Measurements from ENCODE around the gene DBNDD1.
A peak's percentile ranks its signal among the peaks of the same experiment; 100 is the strongest.
"Not testable (repeated sequence)": the region's sequence is repeated elsewhere in the genome, so short reads cannot be mapped to it uniquely, and the experiment has no call there.

DBNDD1 gene

GRCh38 chr16:89986600-89986999 is 32.7 kb downstream of the DBNDD1 start:
- no peak for DNase-seq

- no peak for DNase-seq
Observed at GRCh38 chr16:89985219-89985618, 34.0 kb downstream of the DBNDD1 start.

GRCh38 chr16:89984216-89984615 is 35.0 kb downstream of the DBNDD1 start:
- no peak for DNase-seq

GRCh38 chr16:89983536-89983935 is 35.7 kb downstream of the DBNDD1 start:
- DNase-seq: no peak

- no peak for DNase-seq
Observed at GRCh38 chr16:89982318-89982717, 36.9 kb downstream of the DBNDD1 start.

GRCh38 chr16:89981414-89981813 is 37.8 kb downstream of the DBNDD1 start:
- DNase-seq: no peak

- no peak for DNase-seq
Observed at GRCh38 chr16:89974870-89975269, 44.4 kb downstream of the DBNDD1 start.

GRCh38 chr16:89973654-89974335 is 45.5 kb downstream of the DBNDD1 start:
- no peak for DNase-seq

GRCh38 chr16:89973235-89973634 is 46.0 kb downstream of the DBNDD1 start:
- no peak for DNase-seq

- peak; percentile 90 for DNase-seq
Observed at GRCh38 chr16:89972244-89973234, 46.7 kb downstream of the DBNDD1 start.

- DNase-seq: no peak
Observed at GRCh38 chr16:89971495-89972243, 47.6 kb downstream of the DBNDD1 start.

GRCh38 chr16:89969741-89970410 is 49.4 kb downstream of the DBNDD1 start:
- no peak for DNase-seq

- DNase-seq: not testable (repeated sequence)
Observed at GRCh38 chr16:89968074-89968473, 51.2 kb downstream of the DBNDD1 start.

- not testable (repeated sequence) for DNase-seq
Observed at GRCh38 chr16:89967436-89967835, 51.8 kb downstream of the DBNDD1 start.

GRCh38 chr16:89966756-89967155 is 52.5 kb downstream of the DBNDD1 start:
- DNase-seq: no peak

- DNase-seq: no peak
Observed at GRCh38 chr16:89965447-89966225, 53.6 kb downstream of the DBNDD1 start.

- DNase-seq: no peak
Observed at GRCh38 chr16:89964201-89964600, 55.1 kb downstream of the DBNDD1 start.

GRCh38 chr16:89962754-89963498 is 56.3 kb downstream of the DBNDD1 start:
- no peak for DNase-seq

GRCh38 chr16:89961920-89962319 is 57.3 kb downstream of the DBNDD1 start:
- DNase-seq: no peak

- DNase-seq: no peak
Observed at GRCh38 chr16:89960966-89961365, 58.3 kb downstream of the DBNDD1 start.

GRCh38 chr16:89958596-89958995 is 60.7 kb downstream of the DBNDD1 start:
- DNase-seq: no peak
